ENCODE results near the gene ANP32A.

GRCh38 chr15:68730471-68730919 is 90.2 kb downstream of the ANP32A start:
- TF ChIP-seq, protein P1, sequence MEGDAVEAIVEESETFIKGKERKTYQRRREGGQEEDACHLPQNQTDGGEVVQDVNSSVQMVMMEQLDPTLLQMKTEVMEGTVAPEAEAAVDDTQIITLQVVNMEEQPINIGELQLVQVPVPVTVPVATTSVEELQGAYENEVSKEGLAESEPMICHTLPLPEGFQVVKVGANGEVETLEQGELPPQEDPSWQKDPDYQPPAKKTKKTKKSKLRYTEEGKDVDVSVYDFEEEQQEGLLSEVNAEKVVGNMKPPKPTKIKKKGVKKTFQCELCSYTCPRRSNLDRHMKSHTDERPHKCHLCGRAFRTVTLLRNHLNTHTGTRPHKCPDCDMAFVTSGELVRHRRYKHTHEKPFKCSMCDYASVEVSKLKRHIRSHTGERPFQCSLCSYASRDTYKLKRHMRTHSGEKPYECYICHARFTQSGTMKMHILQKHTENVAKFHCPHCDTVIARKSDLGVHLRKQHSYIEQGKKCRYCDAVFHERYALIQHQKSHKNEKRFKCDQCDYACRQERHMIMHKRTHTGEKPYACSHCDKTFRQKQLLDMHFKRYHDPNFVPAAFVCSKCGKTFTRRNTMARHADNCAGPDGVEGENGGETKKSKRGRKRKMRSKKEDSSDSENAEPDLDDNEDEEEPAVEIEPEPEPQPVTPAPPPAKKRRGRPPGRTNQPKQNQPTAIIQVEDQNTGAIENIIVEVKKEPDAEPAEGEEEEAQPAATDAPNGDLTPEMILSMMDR (IDR thresholded peaks at IDR 0.05), result peak; percentile 9 to 44 (median 27)
- no peak for TF ChIP-seq POLR2A (IDR thresholded peaks at IDR 0.05)
